A673 (cell line): ENCODE results near the gene RRP1.

ENCODE experiments used
- CTCF ChIP-seq: fragments of 300-800, 200-600 bp; sonication (generic); conservative IDR thresholded peaks from 2 replicates; pipeline ENCODE4 v1.5.1; 2017; ENCODE audit warnings: low read depth, mild to moderate bottlenecking, antibody characterized with exemption, low read length, moderate library complexity, mixed read lengths
- EZH2 ChIP-seq: fragments of 200-600 bp; sonication (generic); IDR thresholded peaks from 2 replicates; pipeline ENCODE4 v1.6.1; 2017; ENCODE audit warnings: borderline replicate concordance, low read depth, mild to moderate bottlenecking, mixed read lengths, antibody characterized with exemption, low read length; ENCODE audit not compliant: poor library complexity, severe bottlenecking

DNA sequence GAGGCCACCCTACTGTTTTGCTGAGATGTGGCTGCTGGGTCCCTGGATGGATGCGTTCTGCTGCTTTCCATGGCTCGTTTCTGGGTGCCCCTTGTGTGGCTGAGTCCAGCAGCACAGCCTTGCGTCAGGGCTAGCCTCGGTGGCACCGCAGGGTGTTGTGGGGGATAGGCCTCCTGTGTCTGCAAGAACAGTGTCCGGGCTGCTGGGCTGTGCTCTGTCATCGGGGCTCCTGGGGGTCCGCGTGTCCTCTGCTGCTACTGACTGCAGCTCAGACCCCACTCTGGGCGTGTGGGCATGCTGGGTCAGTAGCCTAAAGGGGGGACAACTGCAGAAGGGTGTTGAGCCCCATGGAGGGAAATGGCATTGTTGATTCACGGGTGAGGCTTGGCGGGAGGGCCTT, 4.9 kb downstream of the RRP1 start:
- TF ChIP-seq CTCF, result no peak
- TF ChIP-seq EZH2, result no peak
